ENCODE results near the gene TNF.
"Not testable (repeated sequence)": the region's sequence is repeated elsewhere in the genome, so short reads cannot be mapped to it uniquely, and the experiment has no call there.

TNF gene

GRCh38 chr6:31588871-31589650, 13.7 kb downstream of the TNF start:
- DNase-seq (ENCODE audit: low read depth in 3 of 3): no peak

GRCh38 chr6:31590691-31591090, 15.3 kb downstream of the TNF start:
- DNase-seq (ENCODE audit: low read depth in 3 of 3): not testable (repeated sequence)

- DNase-seq (ENCODE audit: low read depth in 3 of 3): no peak
These were observed 17.0 kb downstream of the TNF start for GRCh38 chr6:31592396-31592771.

GRCh38 chr6:31597006-31597405, 21.6 kb downstream of the TNF start:
- DNase-seq (ENCODE audit: low read depth in 3 of 3): no peak

- DNase-seq (ENCODE audit: low read depth in 3 of 3): no peak
These were observed 32.0 kb downstream of the TNF start for GRCh38 chr6:31607317-31607716.

- DNase-seq (ENCODE audit: low read depth in 3 of 3): no peak
These were observed 34.4 kb downstream of the TNF start for GRCh38 chr6:31609519-31610406.

GRCh38 chr6:31610968-31611367, 35.6 kb downstream of the TNF start:
- DNase-seq (ENCODE audit: low read depth in 3 of 3): no peak

GRCh38 chr6:31614075-31614619, 38.8 kb downstream of the TNF start:
- no peak for DNase-seq (ENCODE audit: low read depth in 3 of 3)

- DNase-seq (ENCODE audit: low read depth in 3 of 3): no peak
These were observed 39.6 kb downstream of the TNF start, which contains the start of gene AIF1 for GRCh38 chr6:31614684-31615578. AIF1 (plus strand) TSS chr6:31615234; CDS start chr6:31615330, 96 bp downstream.

GRCh38 chr6:31615748-31616147, 40.4 kb downstream of the TNF start:
- no peak for DNase-seq (ENCODE audit: low read depth in 3 of 3)

GRCh38 chr6:31617010-31617409, 41.6 kb downstream of the TNF start:
- DNase-seq (ENCODE audit: low read depth in 3 of 3): no peak

GRCh38 chr6:31619805-31620585, 44.6 kb downstream of the TNF start:
- peak; percentile 93 to 98 (median 95) for DNase-seq (ENCODE audit: low read depth in 3 of 3)

- DNase-seq (ENCODE audit: low read depth in 3 of 3): peak; percentile 68 to 96 (median 69)
These were observed 45.4 kb downstream of the TNF start, which contains the start of gene PRRC2A for GRCh38 chr6:31620586-31621319. PRRC2A (plus strand) TSS chr6:31620715; CDS start chr6:31622790, 2,075 bp downstream.

GRCh38 chr6:31621320-31621939, 46.1 kb downstream of the TNF start:
- DNase-seq (ENCODE audit: low read depth in 3 of 3): no peak

GRCh38 chr6:31621991-31622390, 46.6 kb downstream of the TNF start:
- DNase-seq (ENCODE audit: low read depth in 3 of 3): no peak

- DNase-seq (ENCODE audit: low read depth in 3 of 3): no peak
These were observed 47.3 kb downstream of the TNF start for GRCh38 chr6:31622684-31623091.

- DNase-seq (ENCODE audit: low read depth in 3 of 3): no peak
These were observed 48.7 kb downstream of the TNF start for GRCh38 chr6:31624070-31624469.

GRCh38 chr6:31626952-31627351, 51.6 kb downstream of the TNF start:
- DNase-seq (ENCODE audit: low read depth in 3 of 3): no peak

- no peak for DNase-seq (ENCODE audit: low read depth in 3 of 3)
These were observed 52.4 kb downstream of the TNF start for GRCh38 chr6:31627690-31628287.
